GM19035 (cell line): ENCODE measurements around the gene ARV1.
"Not testable (repeated sequence)": the region's sequence is repeated elsewhere in the genome, so short reads cannot be mapped to it uniquely, and the experiment has no call there.

Experiments used
- ATAC-seq: cut with Tn5 transposase; IDR thresholded peaks from one replicate; pipeline ENCODE4 v1.9.1; 2021; ENCODE audit not compliant: unreplicated experiment

The ARV1 gene

GRCh38 chr1:231040800-231041718 is 62.2 kb downstream of the ARV1 start:
- ATAC-seq: no peak

GRCh38 chr1:231041719-231042261 is 62.9 kb downstream of the ARV1 start:
- no peak for ATAC-seq

- ATAC-seq: no peak
Measured at GRCh38 chr1:231044588-231044987, 65.7 kb downstream of the ARV1 start.

- no peak for ATAC-seq
Measured at GRCh38 chr1:231045286-231045685, 66.4 kb downstream of the ARV1 start.

- not testable (repeated sequence) for ATAC-seq
Measured at GRCh38 chr1:231045921-231046729, 67.2 kb downstream of the ARV1 start.

- ATAC-seq: no peak
Measured at GRCh38 chr1:231046730-231047395, 68.0 kb downstream of the ARV1 start.

GRCh38 chr1:231047529-231047928 is 68.6 kb downstream of the ARV1 start:
- ATAC-seq: not testable (repeated sequence)

GRCh38 chr1:231048419-231048818 is 69.5 kb downstream of the ARV1 start:
- not testable (repeated sequence) for ATAC-seq

GRCh38 chr1:231049121-231049979 is 70.5 kb downstream of the ARV1 start:
- ATAC-seq: no peak
